ENCODE measurements around the gene URAD. TPM values are rescaled to one million over a fixed set of nuclear protein-coding genes. Genes with fewer than 3 reads are reported as not detected.

Gene URAD
- total RNA-seq, 2 donors from 2014 or later: not detected

DNA sequence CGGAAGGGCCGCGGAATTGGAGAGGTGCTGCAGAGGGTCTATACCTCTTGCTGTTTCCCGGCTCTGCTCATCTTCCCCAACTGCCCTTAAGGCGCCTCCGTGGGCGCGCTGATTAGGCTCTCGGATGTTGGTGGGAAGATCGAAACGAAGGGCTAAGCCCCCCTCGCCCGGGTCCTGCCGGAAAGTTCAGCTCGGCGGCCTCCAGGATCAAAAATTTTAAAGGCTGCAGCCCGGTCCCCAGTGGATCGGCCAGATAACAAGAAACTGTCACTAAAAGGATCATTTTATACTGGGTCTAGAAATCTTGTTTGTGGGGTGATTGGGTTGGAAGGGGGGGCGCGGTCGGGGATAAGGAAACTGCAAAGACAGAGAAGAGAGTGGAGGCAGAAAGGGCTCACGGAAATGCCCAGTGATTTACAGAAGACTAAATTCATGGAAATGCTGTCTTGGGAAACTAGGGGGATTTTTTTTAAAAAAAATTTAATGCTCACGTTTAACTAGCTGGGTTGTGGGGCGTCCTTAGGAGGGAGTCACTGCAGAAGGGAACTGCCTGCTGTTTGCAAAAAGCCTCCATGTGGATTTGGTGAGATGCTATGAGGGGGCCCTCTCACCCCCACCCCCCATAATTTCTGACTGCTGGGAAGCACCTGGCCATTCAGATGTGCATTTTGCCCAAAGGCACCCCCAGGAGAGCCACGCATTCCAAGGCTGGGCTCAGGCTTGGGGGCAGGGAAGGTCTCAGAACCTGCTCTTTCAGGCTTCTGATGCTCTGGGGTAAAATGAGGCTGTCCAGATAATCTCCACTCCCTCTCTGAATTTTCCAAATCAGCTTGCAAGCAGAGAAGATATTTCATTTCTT is 27.0 kb downstream of the URAD start:
- H3K4me3 ChIP-seq (ENCODE audit: low read length): no peak overlapping the region
- peaks cover 97% of the 10 kb centered on the region for H3K27me3 Mint-ChIP-seq (ENCODE audit: insufficient read depth)
- no peaks in the 10 kb centered on the region for H3K36me3 Mint-ChIP-seq (ENCODE audit: low read depth)
- peak; percentile 81 for DNase-seq
- 3 to 4% methylated on average over 11 to 25 of the region's 25 CpGs for WGBS, 2 experiments (ENCODE audit: insufficient coverage in 1 of 2, insufficient read length in 1 of 2)
- no peak overlapping the region for H3K9ac ChIP-seq (ENCODE audit: extremely low read depth, low read length, poor library complexity, severe bottlenecking)
- H3K27ac ChIP-seq (ENCODE audit: low read depth, low read length): no peak overlapping the region
- peak overlapping the region; percentile 16 for H3K4me3 Mint-ChIP-seq
- H3K4me1 ChIP-seq (ENCODE audit: control insufficient read depth, insufficient read depth, low read length): peaks cover 14% of the 10 kb centered on the region
- H3K36me3 ChIP-seq (ENCODE audit: control insufficient read depth, insufficient read depth, low read length): no peaks in the 10 kb centered on the region
- TF ChIP-seq, protein P1, sequence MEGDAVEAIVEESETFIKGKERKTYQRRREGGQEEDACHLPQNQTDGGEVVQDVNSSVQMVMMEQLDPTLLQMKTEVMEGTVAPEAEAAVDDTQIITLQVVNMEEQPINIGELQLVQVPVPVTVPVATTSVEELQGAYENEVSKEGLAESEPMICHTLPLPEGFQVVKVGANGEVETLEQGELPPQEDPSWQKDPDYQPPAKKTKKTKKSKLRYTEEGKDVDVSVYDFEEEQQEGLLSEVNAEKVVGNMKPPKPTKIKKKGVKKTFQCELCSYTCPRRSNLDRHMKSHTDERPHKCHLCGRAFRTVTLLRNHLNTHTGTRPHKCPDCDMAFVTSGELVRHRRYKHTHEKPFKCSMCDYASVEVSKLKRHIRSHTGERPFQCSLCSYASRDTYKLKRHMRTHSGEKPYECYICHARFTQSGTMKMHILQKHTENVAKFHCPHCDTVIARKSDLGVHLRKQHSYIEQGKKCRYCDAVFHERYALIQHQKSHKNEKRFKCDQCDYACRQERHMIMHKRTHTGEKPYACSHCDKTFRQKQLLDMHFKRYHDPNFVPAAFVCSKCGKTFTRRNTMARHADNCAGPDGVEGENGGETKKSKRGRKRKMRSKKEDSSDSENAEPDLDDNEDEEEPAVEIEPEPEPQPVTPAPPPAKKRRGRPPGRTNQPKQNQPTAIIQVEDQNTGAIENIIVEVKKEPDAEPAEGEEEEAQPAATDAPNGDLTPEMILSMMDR (conservative IDR thresholded peaks at IDR 0.05): no peak
- H3K9me3 Mint-ChIP-seq: no peaks in the 10 kb centered on the region
- peaks cover 33% of the 10 kb centered on the region for H3K4me1 Mint-ChIP-seq
- no peaks in the 10 kb centered on the region for H3K9me3 ChIP-seq (ENCODE audit: control insufficient read depth, low read length)
- peaks cover 100% of the 10 kb centered on the region for H3K27me3 ChIP-seq (ENCODE audit: control insufficient read depth, insufficient read depth, low read length, poor library complexity, severe bottlenecking)
- H3K27ac Mint-ChIP-seq: no peak overlapping the region

DNA sequence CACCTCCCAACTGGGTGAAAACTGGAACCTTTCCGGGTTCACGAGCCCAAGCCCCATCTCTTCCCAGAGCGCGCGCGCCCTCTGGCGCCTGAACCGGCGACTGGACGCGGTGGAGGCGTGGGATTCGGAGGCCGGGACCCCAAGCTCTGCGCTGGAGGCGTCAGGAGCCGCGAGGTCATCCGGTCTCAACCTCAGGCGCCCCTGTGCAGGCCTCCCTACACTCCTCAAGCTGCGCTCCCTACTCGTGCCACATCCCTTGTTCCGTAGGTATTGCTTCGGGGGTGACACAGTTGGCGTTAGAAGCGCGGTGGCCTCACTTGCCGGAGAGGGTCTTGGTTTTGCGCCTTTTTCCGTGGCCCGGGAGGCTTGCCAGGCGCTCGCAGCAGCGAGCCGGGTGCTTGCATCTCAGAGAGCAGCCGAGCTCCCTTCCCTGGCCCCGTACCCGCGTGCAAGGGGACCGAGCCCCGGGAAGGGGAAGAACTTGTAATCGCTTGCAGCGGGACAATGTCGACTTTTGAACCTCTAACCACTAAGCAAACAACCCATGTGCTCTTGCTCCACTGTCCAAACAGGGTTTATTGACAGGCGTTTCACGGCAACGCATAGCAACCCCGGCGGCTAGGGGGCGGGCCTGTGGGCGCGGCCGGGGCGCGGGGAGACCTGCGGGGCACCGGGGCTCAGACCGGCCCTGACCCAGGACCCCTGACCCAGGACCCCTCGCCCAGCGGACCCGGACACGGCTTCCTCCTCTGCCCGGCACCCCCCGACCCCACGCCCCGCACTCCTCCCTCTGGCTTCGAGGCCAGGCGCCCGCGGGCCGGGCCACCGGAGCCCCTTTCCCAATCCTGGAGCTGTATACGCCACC is 27.9 kb downstream of the URAD start:
- Histone ChIP-seq H3K27me3 (ENCODE audit: control insufficient read depth, insufficient read depth, low read length, poor library complexity, severe bottlenecking) (peaks cover 100% of the 10 kb centered on the region), H3K4me3 (ENCODE audit: low read length) (no peak overlapping the region), H3K4me1 (ENCODE audit: control insufficient read depth, insufficient read depth, low read length) (peaks cover 9% of the 10 kb centered on the region), H3K9me3 (ENCODE audit: control insufficient read depth, low read length) (peaks cover under 1% of the 10 kb centered on the region), H3K27ac (ENCODE audit: low read depth, low read length) (no peak overlapping the region), H3K9ac (ENCODE audit: extremely low read depth, low read length, poor library complexity, severe bottlenecking) (no peak overlapping the region), H3K36me3 (ENCODE audit: control insufficient read depth, insufficient read depth, low read length) (no peaks in the 10 kb centered on the region)
- Mint-ChIP-seq H3K4me3 (peak overlapping the region; percentile 30), H3K4me1 (peaks cover 26% of the 10 kb centered on the region), H3K9me3 (no peaks in the 10 kb centered on the region), H3K27me3 (ENCODE audit: insufficient read depth) (peaks cover 97% of the 10 kb centered on the region), H3K27ac (no peak overlapping the region), H3K36me3 (ENCODE audit: low read depth) (no peaks in the 10 kb centered on the region)
- 1 to 3% methylated on average over 15 to 73 of the region's 73 CpGs for WGBS, 2 experiments (ENCODE audit: insufficient coverage in 1 of 2, insufficient read length in 1 of 2)
- TF ChIP-seq, protein P1 (conservative IDR thresholded peaks at IDR 0.05): peak; percentile 81
- DNase-seq: peak; percentile 95

DNA sequence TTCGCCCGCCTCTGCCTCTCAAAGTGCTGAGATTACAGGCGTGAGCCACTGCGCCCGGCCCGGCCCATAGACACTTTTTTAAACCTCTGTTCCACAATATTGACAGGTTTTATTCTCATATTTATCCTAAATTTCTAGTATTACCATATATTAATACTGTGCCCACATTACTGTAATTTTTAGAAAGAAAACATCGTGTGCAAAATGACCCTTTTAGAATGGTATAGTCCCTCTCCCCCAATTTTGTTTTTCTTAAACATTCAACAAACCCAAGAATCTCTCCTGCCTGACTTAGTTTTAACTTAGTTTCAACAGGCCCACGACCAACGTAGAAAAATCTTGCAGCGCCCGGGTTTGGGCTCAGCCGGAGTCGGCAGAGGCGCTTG is 28.5 kb downstream of the URAD start:
- Mint-ChIP-seq H3K27me3 (ENCODE audit: insufficient read depth) (peaks cover 97% of the 10 kb centered on the region), H3K27ac (no peak overlapping the region), H3K4me3 (peak overlapping the region; percentile 30), H3K4me1 (peaks cover 20% of the 10 kb centered on the region), H3K9me3 (no peaks in the 10 kb centered on the region), H3K36me3 (ENCODE audit: low read depth) (no peaks in the 10 kb centered on the region)
- 14 to 35% methylated on average over 6 to 14 of the region's 14 CpGs for WGBS, 2 experiments (ENCODE audit: insufficient coverage in 1 of 2, insufficient read length in 1 of 2)
- Histone ChIP-seq H3K27ac (ENCODE audit: low read depth, low read length) (no peak overlapping the region), H3K4me3 (ENCODE audit: low read length) (no peak overlapping the region), H3K36me3 (ENCODE audit: control insufficient read depth, insufficient read depth, low read length) (no peaks in the 10 kb centered on the region), H3K4me1 (ENCODE audit: control insufficient read depth, insufficient read depth, low read length) (peaks cover 4% of the 10 kb centered on the region), H3K27me3 (ENCODE audit: control insufficient read depth, insufficient read depth, low read length, poor library complexity, severe bottlenecking) (peaks cover 100% of the 10 kb centered on the region), H3K9ac (ENCODE audit: extremely low read depth, low read length, poor library complexity, severe bottlenecking) (no peak overlapping the region), H3K9me3 (ENCODE audit: control insufficient read depth, low read length) (peaks cover 6% of the 10 kb centered on the region)
- no peak for DNase-seq
- TF ChIP-seq, protein P1 (conservative IDR thresholded peaks at IDR 0.05): no peak

All from endodermal cell (in vitro differentiated cells).